ENCODE measurements around the gene RC3H1. TPM values are rescaled to one million over a fixed set of nuclear protein-coding genes. Genes with fewer than 3 reads are reported as not detected.

The RC3H1 gene
- total RNA-seq, 4 donors from 2014 or later = 35.7 to 43.8 (median 39.3) TPM

GRCh38 chr1:174021591-174022079 lies 522 bp downstream of the RC3H1 start:
- H3K9me3 ChIP-seq = no peaks in the 10 kb centered on the region
- TF ChIP-seq POLR2AphosphoS5 (IDR thresholded peaks at IDR 0.05) = no peak
- H3K4me3 ChIP-seq = peak overlapping the region; percentile 90 to 98 (median 94)
- intact Hi-C loops (cut with DNase I) = loop anchor here (5.0 kb wide), 2 partner anchors 141 to 154 kb away; partner anchors contain the start of genes GAS5 and ZBTB37
- peak overlapping the region; percentile 95 to 97 (median 96) for H3K27ac ChIP-seq (replicated peaks in 1 of 4)
- WGBS = 1% methylated on average over 14 of the region's 36 CpGs
- DNase-seq (ENCODE audit: extremely low spot score) = no peak
- H3K36me3 ChIP-seq = no peaks in the 10 kb centered on the region
- peaks cover 55 to 63% (median 57%) of the 10 kb centered on the region in 4 donors for H3K4me1 ChIP-seq
- no peaks in the 10 kb centered on the region for H3K27me3 ChIP-seq

DNA sequence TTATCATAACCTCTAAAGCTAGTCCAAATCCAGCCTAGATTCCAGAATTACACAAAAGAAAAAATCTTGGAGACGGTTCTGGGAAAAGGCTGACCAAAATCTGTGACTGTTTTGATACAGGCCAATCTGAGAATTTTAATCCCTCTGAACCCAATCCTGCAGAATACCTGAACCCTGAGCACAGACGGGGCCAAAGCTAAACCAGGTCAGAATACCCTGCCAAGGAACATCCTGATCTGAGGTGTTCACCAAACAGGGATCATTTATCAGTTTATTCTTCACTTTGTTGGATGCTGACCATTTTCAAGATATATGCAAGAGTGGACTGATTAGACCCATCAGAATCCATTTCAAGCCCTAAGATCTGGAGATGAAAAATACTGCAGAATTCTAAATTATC lies 3.6 kb downstream of the RC3H1 start:
- WGBS = 23% methylated on average over 2 of the region's 2 CpGs
- no peaks in the 10 kb centered on the region for H3K9me3 ChIP-seq
- peaks cover 67 to 82% (median 78%) of the 10 kb centered on the region in 4 donors for H3K4me1 ChIP-seq
- no peaks in the 10 kb centered on the region for H3K36me3 ChIP-seq
- intact Hi-C loops (cut with DNase I) = no loop called here
- TF ChIP-seq EP300 (IDR thresholded peaks at IDR 0.05) (no peak), POLR2A (IDR thresholded peaks at IDR 0.05; ENCODE audit: low read depth) (no peak), POLR2AphosphoS5 (IDR thresholded peaks at IDR 0.05) (no peak), CTCF (IDR thresholded peaks at IDR 0.05) (no peak)
- H3K27me3 ChIP-seq = no peaks in the 10 kb centered on the region
- H3K4me3 ChIP-seq = no peak overlapping the region
- peak overlapping the region in 3 of 4 donors; percentile 2 to 26 (median 15) for H3K27ac ChIP-seq (replicated peaks in 1 of 4)
- no peak for DNase-seq (ENCODE audit: extremely low spot score)

GRCh38 chr1:174017231-174017970 lies 4.8 kb downstream of the RC3H1 start:
- no peak for TF ChIP-seq EP300 (IDR thresholded peaks at IDR 0.05)
- TF ChIP-seq POLR2AphosphoS5 (IDR thresholded peaks at IDR 0.05) = no peak
- no peak for TF ChIP-seq POLR2A (IDR thresholded peaks at IDR 0.05; ENCODE audit: low read depth)
- no peaks in the 10 kb centered on the region for H3K9me3 ChIP-seq
- H3K4me1 ChIP-seq = peaks cover 56 to 71% (median 68%) of the 10 kb centered on the region in 4 donors
- peak overlapping the region in 1 of 4 donors; percentile 26 for H3K27ac ChIP-seq (replicated peaks in 1 of 4)
- DNase-seq (ENCODE audit: extremely low spot score) = no peak
- intact Hi-C loops (cut with DNase I) = no loop called here
- no peaks in the 10 kb centered on the region for H3K36me3 ChIP-seq
- H3K27me3 ChIP-seq = no peaks in the 10 kb centered on the region
- H3K4me3 ChIP-seq = peak overlapping the region in 1 of 4 donors; percentile 2
- 39% methylated on average over 2 of the region's 2 CpGs for WGBS

GRCh38 chr1:174013864-174014418 lies 8.2 kb downstream of the RC3H1 start:
- Histone ChIP-seq H3K9me3 (no peaks in the 10 kb centered on the region), H3K4me1 (peaks cover 46 to 69% (median 61%) of the 10 kb centered on the region in 4 donors), H3K36me3 (no peaks in the 10 kb centered on the region), H3K4me3 (no peak overlapping the region), H3K27ac (replicated peaks in 1 of 4) (no peak overlapping the region), H3K27me3 (no peaks in the 10 kb centered on the region)
- intact Hi-C loops (cut with DNase I) = no loop called here
- TF ChIP-seq CTCF (IDR thresholded peaks at IDR 0.05) = no peak
- TF ChIP-seq EP300 (IDR thresholded peaks at IDR 0.05) = no peak
- no peak for TF ChIP-seq POLR2AphosphoS5 (IDR thresholded peaks at IDR 0.05)
- TF ChIP-seq POLR2A (IDR thresholded peaks at IDR 0.05; ENCODE audit: low read depth) = no peak
- no peak for DNase-seq (ENCODE audit: extremely low spot score)
- WGBS = 60% methylated on average over 3 of the region's 3 CpGs

- no peaks in the 10 kb centered on the region for H3K9me3 ChIP-seq
- TF ChIP-seq POLR2A (IDR thresholded peaks at IDR 0.05; ENCODE audit: low read depth) (no peak), CTCF (IDR thresholded peaks at IDR 0.05) (no peak), POLR2AphosphoS5 (IDR thresholded peaks at IDR 0.05) (no peak), EP300 (IDR thresholded peaks at IDR 0.05) (no peak)
- 85% methylated on average over 1 of the region's 1 CpG for WGBS
- H3K27me3 ChIP-seq = no peaks in the 10 kb centered on the region
- no peak for DNase-seq (ENCODE audit: extremely low spot score)
- no peaks in the 10 kb centered on the region for H3K36me3 ChIP-seq
- intact Hi-C loops (cut with DNase I) = no loop called here
- no peak overlapping the region for H3K27ac ChIP-seq (replicated peaks in 1 of 4)
- peaks cover 45 to 71% (median 58%) of the 10 kb centered on the region in 4 donors for H3K4me1 ChIP-seq
- H3K4me3 ChIP-seq = no peak overlapping the region
Observed at GRCh38 chr1:174008979-174009378, 13.2 kb downstream of the RC3H1 start.

Measured in esophagus muscularis mucosa (tissue), 4 donors.